Loucy (cell line): Measurements from ENCODE around the gene LTBP1.

Experiments used
- H2AFZ ChIP-seq: fragments of 200-600 bp; sonication (generic); 2 replicates; pipeline ENCODE4 v1.6.0; 2016; ENCODE audit warnings: antibody characterized with exemption, mild to moderate bottlenecking, low read length, moderate library complexity
- H3F3A ChIP-seq: fragments of 200-600 bp; 2 replicates; pipeline ENCODE4 v1.6.0; 2016; ENCODE audit warnings: antibody characterized with exemption, low read depth, mild to moderate bottlenecking
- H3K27me3 ChIP-seq: fragments of 200-600 bp; sonication (generic); 2 replicates; pipeline ENCODE4 v1.6.1; 2014; ENCODE audit warnings: low read length, mild to moderate bottlenecking; ENCODE audit not compliant: insufficient read depth, poor library complexity, severe bottlenecking
- H3K36me3 ChIP-seq: fragments of 200-600 bp; sonication (generic); 2 replicates; pipeline ENCODE4 v1.6.1; 2016; ENCODE audit warnings: low read length; ENCODE audit not compliant: insufficient read depth
- H3K4me1 ChIP-seq: fragments of 200-600 bp; sonication (generic); 2 replicates; pipeline ENCODE4 v1.5.1; 2014; ENCODE audit warnings: low read length, mild to moderate bottlenecking; ENCODE audit not compliant: insufficient read depth, poor library complexity, severe bottlenecking
- H3K4me2 ChIP-seq: fragments of 200-600 bp; sonication (generic); 2 replicates; pipeline ENCODE4 v1.6.0; 2014; ENCODE audit warnings: antibody characterized with exemption, low read length, low read depth, mild to moderate bottlenecking; ENCODE audit not compliant: poor library complexity, severe bottlenecking
- H3K4me3 ChIP-seq: fragments of 200-600 bp; sonication (generic); 2 replicates; pipeline ENCODE4 v1.5.1; 2014; ENCODE audit warnings: low read length, mild to moderate bottlenecking, mixed read lengths; ENCODE audit not compliant: poor library complexity, severe bottlenecking
- H3K79me2 ChIP-seq: fragments of 200-600 bp; sonication (generic); 2 replicates; pipeline ENCODE4 v1.6.1; 2014; ENCODE audit warnings: low read length; ENCODE audit not compliant: insufficient read depth
- H3K9ac ChIP-seq: fragments of 200-600 bp; sonication (generic); 2 replicates; pipeline ENCODE4 v1.6.0; 2014; ENCODE audit warnings: mild to moderate bottlenecking, low read depth, low read length, moderate library complexity; ENCODE audit not compliant: poor library complexity, severe bottlenecking
- H3K9me2 ChIP-seq: fragments of 200-600 bp; sonication (generic); replicated peaks from 2 replicates; pipeline ENCODE4 v1.6.1; 2016; ENCODE audit warnings: low read depth, low read length, mixed read lengths
- H3K9me3 ChIP-seq: fragments of 200-600 bp; sonication (generic); 2 replicates; pipeline ENCODE4 v1.6.1; 2014; ENCODE audit warnings: mild to moderate bottlenecking, antibody characterized with exemption, low read length, low read depth; ENCODE audit not compliant: insufficient read depth
- H4K20me1 ChIP-seq: fragments of 200-600 bp; sonication (generic); 2 replicates; pipeline ENCODE4 v1.6.0; 2014; ENCODE audit warnings: antibody characterized with exemption, low read length, mild to moderate bottlenecking; ENCODE audit not compliant: insufficient read depth, poor library complexity, severe bottlenecking
- CTCF ChIP-seq: fragments of 200-600 bp; sonication (generic); conservative IDR thresholded peaks from 2 replicates; pipeline ENCODE4 v1.5.1; 2014; ENCODE audit warnings: mild to moderate bottlenecking, antibody characterized with exemption, low read length
- EZH2phosphoT487 ChIP-seq: fragments of 200-600 bp; IDR thresholded peaks from 2 replicates; pipeline ENCODE4 v1.6.1; 2018; ENCODE audit warnings: antibody characterized with exemption, mild to moderate bottlenecking, moderate library complexity, borderline replicate concordance

The LTBP1 gene

GRCh38 chr2:33275689-33276444 lies 329.1 kb downstream of the LTBP1 start:
- no peak overlapping the region for H2AFZ ChIP-seq
- no peak overlapping the region for H3K4me2 ChIP-seq
- no peak overlapping the region for H3K9ac ChIP-seq
- no peaks in the 10 kb centered on the region for H3K9me3 ChIP-seq
- no peak overlapping the region for H3K4me3 ChIP-seq
- H4K20me1 ChIP-seq = no peaks in the 10 kb centered on the region
- TF ChIP-seq EZH2phosphoT487 (no peak), CTCF (no peak)
- H3K27me3 ChIP-seq = no peaks in the 10 kb centered on the region
- H3K4me1 ChIP-seq = peaks cover 8% of the 10 kb centered on the region
- H3K79me2 ChIP-seq = no peaks in the 10 kb centered on the region
- no peaks in the 10 kb centered on the region; the same call in 1 of the 2 replicates for H3K36me3 ChIP-seq
- no peaks in the 10 kb centered on the region for H3K9me2 ChIP-seq
- no peaks in the 10 kb centered on the region for H3F3A ChIP-seq

- H3K4me2 ChIP-seq = no peak overlapping the region
- H4K20me1 ChIP-seq = no peaks in the 10 kb centered on the region
- no peak overlapping the region for H2AFZ ChIP-seq
- no peaks in the 10 kb centered on the region for H3F3A ChIP-seq
- H3K9me3 ChIP-seq = no peaks in the 10 kb centered on the region
- no peaks in the 10 kb centered on the region for H3K27me3 ChIP-seq
- TF ChIP-seq CTCF (no peak), EZH2phosphoT487 (no peak)
- H3K9ac ChIP-seq = no peak overlapping the region
- H3K4me3 ChIP-seq = no peak overlapping the region
- H3K9me2 ChIP-seq = no peaks in the 10 kb centered on the region
- no peaks in the 10 kb centered on the region for H3K79me2 ChIP-seq
- H3K36me3 ChIP-seq = no peaks in the 10 kb centered on the region; the same call in 1 of the 2 replicates
- peaks cover 4% of the 10 kb centered on the region for H3K4me1 ChIP-seq
Observed at GRCh38 chr2:33277002-33277426, 330.3 kb downstream of the LTBP1 start.

GRCh38 chr2:33278245-33278943 lies 331.6 kb downstream of the LTBP1 start:
- Histone ChIP-seq H3F3A (no peaks in the 10 kb centered on the region), H3K4me2 (no peak overlapping the region), H3K9me3 (no peaks in the 10 kb centered on the region), H3K36me3 (no peaks in the 10 kb centered on the region; the same call in 1 of the 2 replicates), H3K79me2 (no peaks in the 10 kb centered on the region), H3K27me3 (no peaks in the 10 kb centered on the region), H3K9me2 (no peaks in the 10 kb centered on the region), H3K4me3 (no peak overlapping the region), H3K4me1 (no peaks in the 10 kb centered on the region), H4K20me1 (no peaks in the 10 kb centered on the region), H2AFZ (no peak overlapping the region), H3K9ac (no peak overlapping the region)
- no peak for TF ChIP-seq EZH2phosphoT487
- no peak for TF ChIP-seq CTCF
